Parathyroid adenoma (tissue), 2 donors: ENCODE results near the gene PUM1.

Experiments used
- H2AFZ ChIP-seq: fragments of 300-600 bp; sonication (generic); one replicate; pipeline ENCODE4 v1.7.0; 2017; ENCODE audit warnings: antibody characterized with exemption, mild to moderate bottlenecking
- H3K27ac ChIP-seq: fragments of 300-600 bp; sonication (generic); one replicate; pipeline ENCODE4 v1.7.0; 2017
- H3K27me3 ChIP-seq: fragments of 300-600 bp; sonication (generic); one replicate; pipeline ENCODE4 v1.7.0; 2017; ENCODE audit warnings: low read length; ENCODE audit not compliant: control insufficient read depth, insufficient read depth
- H3K36me3 ChIP-seq: fragments of 300-600 bp; sonication (generic); one replicate; pipeline ENCODE4 v1.7.0; 2017; ENCODE audit warnings: low read length; ENCODE audit not compliant: control insufficient read depth, insufficient read depth
- H3K4me1 ChIP-seq: fragments of 300-600 bp; sonication (generic); one replicate; pipeline ENCODE4 v1.7.0; 2017; ENCODE audit warnings: control low read depth
- H3K4me2 ChIP-seq: fragments of 300-600 bp; sonication (generic); one replicate; pipeline ENCODE4 v1.7.0; 2017; ENCODE audit warnings: low read length
- H3K4me3 ChIP-seq: fragments of 300-600 bp; sonication (generic); one replicate; pipeline ENCODE4 v1.7.0; 2017; ENCODE audit warnings: low read depth, low read length
- H3K79me2 ChIP-seq: fragments of 300-600 bp; sonication (generic); one replicate; pipeline ENCODE4 v1.7.0; 2017; ENCODE audit warnings: control low read depth
- H3K9ac ChIP-seq: fragments of 300-600 bp; sonication (generic); one replicate; pipeline ENCODE4 v1.7.0; 2017; ENCODE audit warnings: mild to moderate bottlenecking
- H3K9me3 ChIP-seq: fragments of 300-600 bp; sonication (generic); one replicate; pipeline ENCODE4 v1.7.0; 2017; ENCODE audit warnings: low read length; ENCODE audit not compliant: control insufficient read depth
- CTCF ChIP-seq: fragments of 300-600 bp; sonication (generic); IDR thresholded peaks from one replicate; pipeline ENCODE4 v1.7.0; 2017; ENCODE audit warnings: antibody characterized with exemption, mild to moderate bottlenecking
- donor health status: primary hyperparathyroidism.

Gene PUM1

GRCh38 chr1:30894508-30894973 is 171.0 kb downstream of the PUM1 start:
- Histone ChIP-seq H3K4me2 (no peak overlapping the region), H3K9me3 (no peaks in the 10 kb centered on the region), H3K4me1 (no peaks in the 10 kb centered on the region), H2AFZ (no peak overlapping the region), H3K36me3 (no peaks in the 10 kb centered on the region), H3K27ac (no peak overlapping the region), H3K4me3 (no peak overlapping the region), H3K79me2 (peaks cover 2% of the 10 kb centered on the region), H3K27me3 (no peaks in the 10 kb centered on the region), H3K9ac (no peak overlapping the region)
- no peak for TF ChIP-seq CTCF

- Histone ChIP-seq H2AFZ (no peak overlapping the region), H3K4me2 (no peak overlapping the region), H3K9ac (no peak overlapping the region), H3K4me3 (no peak overlapping the region), H3K4me1 (no peaks in the 10 kb centered on the region), H3K36me3 (no peaks in the 10 kb centered on the region), H3K9me3 (no peaks in the 10 kb centered on the region), H3K27ac (no peak overlapping the region), H3K27me3 (no peaks in the 10 kb centered on the region), H3K79me2 (peaks cover 2% of the 10 kb centered on the region)
- no peak for TF ChIP-seq CTCF
Measured at GRCh38 chr1:30893776-30894507, 171.6 kb downstream of the PUM1 start.

DNA sequence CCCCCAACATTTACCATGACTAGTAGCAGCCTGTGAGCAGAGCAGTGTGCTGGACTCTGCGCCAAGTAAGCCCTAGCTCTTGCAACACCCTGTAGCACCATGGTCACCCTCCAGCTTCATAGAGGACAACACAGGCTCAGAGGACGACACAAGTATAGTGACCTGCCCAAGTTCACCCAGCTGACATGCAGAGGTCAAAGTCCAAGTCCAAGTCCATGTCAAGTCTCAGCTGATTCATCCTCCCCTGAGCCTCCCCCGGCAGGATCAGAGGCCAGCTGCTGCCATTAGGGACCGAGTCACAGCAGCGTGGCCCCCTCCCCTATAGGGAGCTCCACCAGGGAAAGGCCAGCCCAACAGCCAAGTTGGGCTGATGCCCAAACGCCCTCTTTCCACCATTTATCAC is 172.8 kb downstream of the PUM1 start:
- Histone ChIP-seq H2AFZ (no peak overlapping the region), H3K79me2 (peaks cover 2% of the 10 kb centered on the region), H3K9me3 (no peaks in the 10 kb centered on the region), H3K4me3 (no peak overlapping the region), H3K36me3 (no peaks in the 10 kb centered on the region), H3K27ac (no peak overlapping the region), H3K4me2 (no peak overlapping the region), H3K27me3 (no peaks in the 10 kb centered on the region), H3K9ac (no peak overlapping the region), H3K4me1 (no peaks in the 10 kb centered on the region)
- no peak for TF ChIP-seq CTCF

DNA sequence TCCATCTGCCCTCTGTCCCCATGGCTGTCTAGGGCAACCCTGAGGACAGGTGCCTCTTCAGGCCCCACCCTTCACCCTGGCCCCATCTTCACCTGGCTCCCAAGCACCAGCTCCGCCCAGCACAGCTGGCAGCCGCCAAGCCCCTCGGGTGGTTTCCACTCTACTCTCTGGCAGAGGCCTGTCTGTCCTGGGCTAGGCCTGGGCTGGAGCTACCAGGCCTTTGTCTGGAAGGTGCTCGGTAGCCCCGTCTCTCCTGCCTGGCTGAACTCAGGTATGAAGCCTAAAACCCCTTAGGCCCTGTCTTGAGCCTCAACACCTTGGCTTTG is 174.3 kb downstream of the PUM1 start:
- Histone ChIP-seq H3K4me3 (no peak overlapping the region), H3K27ac (no peak overlapping the region), H3K27me3 (no peaks in the 10 kb centered on the region), H3K9ac (no peak overlapping the region), H3K4me1 (no peaks in the 10 kb centered on the region), H3K79me2 (peaks cover 2% of the 10 kb centered on the region), H3K36me3 (no peaks in the 10 kb centered on the region), H2AFZ (no peak overlapping the region), H3K9me3 (no peaks in the 10 kb centered on the region), H3K4me2 (no peak overlapping the region)
- no peak for TF ChIP-seq CTCF
